Diencephalon (tissue), 1 donor: ENCODE measurements around the gene SNAP25. TPM values are rescaled to one million over a fixed set of nuclear protein-coding genes. Genes with fewer than 3 reads are reported as not detected.

Experiments
- small RNA-seq: library from RNA; depleted of rRNA; stranded (forward); fragments of <200 nt; gene quantifications from one replicate; pipeline ENCODE3, GENCODE V24; 2014
- total RNA-seq: library from RNA; depleted of rRNA; stranded (reverse); fragments of >200 nt; gene quantifications from one replicate; pipeline ENCODE4 v1.2.3, GENCODE V29; 2014

The SNAP25 gene
- total RNA-seq = 162 TPM

GRCh38 chr20:10218536-10219451 is at the start of gene SNAP25:
Gene SNAP25 (plus strand): TSS chr20:10218830. CDS start chr20:10275492, 56,662 bp downstream.

Small RNA genes lying within 50 kb of the gene (small RNA-seq; reads per million reads assigned to genes)
- gene HIGD1AP15 = not detected

Other genes starting within 250 kb of the SNAP25 start
- gene ANKEF1, start 183.8 kb upstream of the SNAP25 start, total RNA-seq = 5.5 TPM
- gene MKKS, start 215.4 kb downstream of the SNAP25 start, total RNA-seq = 22.8 TPM
- 11.8 TPM for gene SLX4IP, start 216.5 kb downstream of the SNAP25 start, total RNA-seq